ENCODE data around the gene GSTA3.
"Not testable (repeated sequence)": the region's sequence is repeated elsewhere in the genome, so short reads cannot be mapped to it uniquely, and the experiment has no call there.

The GSTA3 gene

DNA sequence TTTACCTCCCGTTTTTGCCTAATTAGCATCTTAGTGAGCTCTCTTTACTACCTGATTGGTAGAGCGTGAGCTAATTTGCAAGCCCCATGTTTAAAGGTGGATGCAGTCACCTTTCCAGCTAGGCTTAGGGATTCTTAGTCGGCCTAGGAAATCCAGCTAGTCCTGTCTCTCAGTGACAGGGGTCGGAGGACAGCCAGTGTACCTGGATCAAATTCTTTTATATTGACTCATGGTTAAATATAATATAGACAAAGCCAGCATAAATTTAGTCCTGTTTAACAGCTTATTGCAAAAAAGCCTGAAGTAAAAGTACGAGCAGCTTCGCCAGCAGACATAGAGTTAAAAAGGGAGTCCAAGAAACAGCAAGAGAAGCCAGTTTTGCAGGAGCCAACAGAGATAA is 12.2 kb upstream of the GSTA3 start:
- H3K79me1 ChIP-seq (replicated peaks; ENCODE audit: low read length, poor library complexity, severe bottlenecking): no peaks in the 10 kb centered on the region
- 94% methylated on average over 5 of the region's 6 CpGs for WGBS
- no peak overlapping the region for H2BK120ac ChIP-seq (ENCODE audit: low read depth, low read length)
- peak overlapping the region; percentile 52 for H2BK15ac ChIP-seq (ENCODE audit: low read depth, poor library complexity, severe bottlenecking)
- H2BK5ac ChIP-seq (ENCODE audit: low read depth, low read length, poor library complexity, severe bottlenecking): no peak overlapping the region
- H2BK12ac ChIP-seq (ENCODE audit: low read length in 2 of 2): no peak overlapping the region
- no peak overlapping the region for H3K14ac ChIP-seq (ENCODE audit: low read length in 2 of 2)
- no peak overlapping the region for H4K91ac ChIP-seq (ENCODE audit: low read length)
- DNase-seq: no peak
- no peak overlapping the region for H2AFZ ChIP-seq (ENCODE audit: low read depth, low read length)
- no peaks in the 10 kb centered on the region for H3K9me3 ChIP-seq (ENCODE audit: control insufficient read depth, low read length)
- H3K27me3 ChIP-seq (ENCODE audit: control insufficient read depth in 1 of 2, insufficient read depth in 1 of 2, low read length in 2 of 2): no peaks in the 10 kb centered on the region
- H3K4ac ChIP-seq (ENCODE audit: low read depth in 1 of 2, low read length in 2 of 2): no peak overlapping the region
- no peak overlapping the region for H4K8ac ChIP-seq (ENCODE audit: low read length)
- no peaks in the 10 kb centered on the region for H3K4me1 ChIP-seq (ENCODE audit: control insufficient read depth, insufficient read depth, low read depth, low read length)
- no peak overlapping the region for H3K4me2 ChIP-seq (ENCODE audit: low read length, poor library complexity, severe bottlenecking)
- no peak overlapping the region for H3K4me3 ChIP-seq (ENCODE audit: insufficient read depth in 1 of 2, low read depth in 1 of 2, low read length in 2 of 2)
- H3K9ac ChIP-seq (ENCODE audit: low read length): no peak overlapping the region
- H2AK5ac ChIP-seq (ENCODE audit: low read length, severe bottlenecking): no peak overlapping the region
- H3K36me3 ChIP-seq (ENCODE audit: control insufficient read depth in 1 of 2, insufficient read depth in 2 of 2, low read depth in 1 of 2, low read length in 2 of 2): no peaks in the 10 kb centered on the region
- no peak overlapping the region for H3K23ac ChIP-seq (ENCODE audit: low read length in 2 of 2)
- H3K18ac ChIP-seq (ENCODE audit: low read depth in 1 of 2, low read length in 2 of 2): peak overlapping the region in 1 of 2 experiments; percentile 43
- no peak overlapping the region for H3K27ac ChIP-seq (ENCODE audit: low read length, poor library complexity, severe bottlenecking)

DNA sequence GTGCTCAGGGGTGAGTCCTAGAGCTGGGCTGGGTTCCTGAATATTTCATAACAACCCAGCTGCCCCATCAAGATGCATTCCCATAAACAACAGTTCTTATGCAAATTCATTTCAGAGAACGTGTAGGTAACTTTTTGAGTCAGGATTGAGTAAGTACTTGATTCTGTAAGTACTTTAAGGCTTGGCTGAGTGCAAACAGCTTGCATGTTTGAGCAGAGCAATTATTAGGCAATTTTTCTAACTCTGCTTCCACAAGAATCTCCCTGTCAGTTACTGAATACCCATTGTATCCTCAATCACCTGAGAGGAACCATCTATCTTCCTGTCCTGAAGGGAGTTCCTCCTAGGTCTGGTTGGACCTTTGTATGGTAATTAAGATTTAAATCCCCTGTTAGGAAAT is 10.0 kb upstream of the GSTA3 start:
- H2BK120ac ChIP-seq (ENCODE audit: low read depth, low read length); H3K27me3 ChIP-seq (ENCODE audit: control insufficient read depth in 1 of 2, insufficient read depth in 1 of 2, low read length in 2 of 2); H2AK5ac ChIP-seq (ENCODE audit: low read length, severe bottlenecking); H3K27ac ChIP-seq (ENCODE audit: low read length, poor library complexity, severe bottlenecking); H2BK15ac ChIP-seq (ENCODE audit: low read depth, poor library complexity, severe bottlenecking); H3K36me3 ChIP-seq (ENCODE audit: control insufficient read depth in 1 of 2, insufficient read depth in 2 of 2, low read depth in 1 of 2, low read length in 2 of 2); H4K91ac ChIP-seq (ENCODE audit: low read length); H2BK12ac ChIP-seq (ENCODE audit: low read length in 2 of 2); H3K4me1 ChIP-seq (ENCODE audit: control insufficient read depth, insufficient read depth, low read depth, low read length); H3K4me2 ChIP-seq (ENCODE audit: low read length, poor library complexity, severe bottlenecking); H3K14ac ChIP-seq (ENCODE audit: low read length in 2 of 2); H4K8ac ChIP-seq (ENCODE audit: low read length); H3K9me3 ChIP-seq (ENCODE audit: control insufficient read depth, low read length); H2AFZ ChIP-seq (ENCODE audit: low read depth, low read length); H2BK5ac ChIP-seq (ENCODE audit: low read depth, low read length, poor library complexity, severe bottlenecking); H3K23ac ChIP-seq (ENCODE audit: low read length in 2 of 2); H3K9ac ChIP-seq (ENCODE audit: low read length); H3K79me1 ChIP-seq (replicated peaks; ENCODE audit: low read length, poor library complexity, severe bottlenecking); H3K4me3 ChIP-seq (ENCODE audit: insufficient read depth in 1 of 2, low read depth in 1 of 2, low read length in 2 of 2): not testable (repeated sequence)
- peak; percentile 37 for DNase-seq
- peak overlapping the region in 1 of 2 experiments; percentile 40 for H3K18ac ChIP-seq (ENCODE audit: low read depth in 1 of 2, low read length in 2 of 2)
- WGBS: 14% methylated on average over 1 of the region's 1 CpG
- peak overlapping the region in 1 of 2 experiments; percentile 41 for H3K4ac ChIP-seq (ENCODE audit: low read depth in 1 of 2, low read length in 2 of 2)

DNA sequence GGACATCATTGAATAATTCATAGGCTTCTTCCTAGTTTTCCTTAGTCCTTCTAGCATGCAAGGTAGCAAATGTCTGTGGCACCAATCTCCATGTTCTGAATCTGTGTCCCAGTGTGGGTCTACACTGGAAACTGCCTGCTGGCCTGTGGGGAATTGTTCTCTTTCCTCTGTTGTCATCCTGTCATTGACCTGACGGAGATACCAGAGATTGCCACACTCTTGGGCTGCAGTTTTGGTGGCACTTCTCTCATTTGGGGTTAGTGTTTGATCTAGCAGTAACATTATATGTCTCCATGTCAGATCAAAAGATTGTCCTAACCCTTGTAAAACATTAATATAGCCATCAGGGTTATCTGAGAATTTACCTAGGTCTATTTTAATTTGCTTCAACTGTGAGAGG is 9.3 kb upstream of the GSTA3 start:
- not testable (repeated sequence) for H3K27ac ChIP-seq (ENCODE audit: low read length, poor library complexity, severe bottlenecking); H3K27me3 ChIP-seq (ENCODE audit: control insufficient read depth in 1 of 2, insufficient read depth in 1 of 2, low read length in 2 of 2); H2AFZ ChIP-seq (ENCODE audit: low read depth, low read length); H3K79me1 ChIP-seq (replicated peaks; ENCODE audit: low read length, poor library complexity, severe bottlenecking); H3K23ac ChIP-seq (ENCODE audit: low read length in 2 of 2); H3K14ac ChIP-seq (ENCODE audit: low read length in 2 of 2); H2BK5ac ChIP-seq (ENCODE audit: low read depth, low read length, poor library complexity, severe bottlenecking); H3K4me2 ChIP-seq (ENCODE audit: low read length, poor library complexity, severe bottlenecking); H3K36me3 ChIP-seq (ENCODE audit: control insufficient read depth in 1 of 2, insufficient read depth in 2 of 2, low read depth in 1 of 2, low read length in 2 of 2); DNase-seq; H3K4me3 ChIP-seq (ENCODE audit: insufficient read depth in 1 of 2, low read depth in 1 of 2, low read length in 2 of 2); H3K9ac ChIP-seq (ENCODE audit: low read length); H2BK120ac ChIP-seq (ENCODE audit: low read depth, low read length); H2BK15ac ChIP-seq (ENCODE audit: low read depth, poor library complexity, severe bottlenecking); H4K8ac ChIP-seq (ENCODE audit: low read length); H2AK5ac ChIP-seq (ENCODE audit: low read length, severe bottlenecking); H3K9me3 ChIP-seq (ENCODE audit: control insufficient read depth, low read length); H3K4me1 ChIP-seq (ENCODE audit: control insufficient read depth, insufficient read depth, low read depth, low read length)
- Histone ChIP-seq H3K18ac (ENCODE audit: low read depth in 1 of 2, low read length in 2 of 2) (peak overlapping the region in 1 of 2 experiments; percentile 84), H2BK12ac (ENCODE audit: low read length in 2 of 2) (peak overlapping the region in 1 of 2 experiments; percentile 93), H3K4ac (ENCODE audit: low read depth in 1 of 2, low read length in 2 of 2) (peak overlapping the region in 1 of 2 experiments; percentile 51), H4K91ac (ENCODE audit: low read length) (peak overlapping the region; percentile 25)
- WGBS: no CpG with 5 or more reads among the region's 1 CpG

DNA sequence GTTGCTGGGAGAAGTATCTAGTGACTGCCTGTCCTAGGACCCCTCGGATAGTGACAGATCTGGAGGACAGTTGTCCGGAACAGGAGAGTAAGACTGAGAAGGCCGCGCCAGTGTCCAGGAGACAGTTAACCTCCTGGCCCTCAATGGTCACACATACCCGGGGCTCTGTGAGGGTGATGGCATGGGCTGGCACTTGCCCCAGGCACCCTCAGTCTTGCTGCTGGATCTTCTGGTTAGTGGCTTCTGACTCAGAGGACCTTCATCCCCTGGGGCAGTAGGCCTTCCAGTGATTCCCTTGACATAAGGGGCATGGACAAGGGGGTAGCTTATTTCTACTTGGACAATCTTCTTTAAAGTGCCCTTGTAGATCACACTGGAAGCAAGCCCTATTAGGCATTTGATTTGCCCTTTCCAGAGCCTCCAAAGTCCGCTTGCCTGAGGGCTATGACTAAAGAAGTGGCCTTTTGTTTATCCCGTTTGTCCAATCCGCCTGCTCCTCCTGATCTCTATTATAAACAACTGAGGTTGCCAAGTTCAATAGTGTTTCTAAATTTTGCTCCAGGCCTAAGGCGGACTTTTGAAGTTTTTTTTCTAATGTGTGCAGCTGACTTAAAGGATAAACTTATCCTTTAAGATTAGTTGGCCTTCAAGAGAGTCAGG is 8.7 kb upstream of the GSTA3 start:
- not testable (repeated sequence) for H3K36me3 ChIP-seq (ENCODE audit: control insufficient read depth in 1 of 2, insufficient read depth in 2 of 2, low read depth in 1 of 2, low read length in 2 of 2); H3K27me3 ChIP-seq (ENCODE audit: control insufficient read depth in 1 of 2, insufficient read depth in 1 of 2, low read length in 2 of 2); H3K4me1 ChIP-seq (ENCODE audit: control insufficient read depth, insufficient read depth, low read depth, low read length); H3K14ac ChIP-seq (ENCODE audit: low read length in 2 of 2); H4K8ac ChIP-seq (ENCODE audit: low read length); H3K23ac ChIP-seq (ENCODE audit: low read length in 2 of 2); H2BK5ac ChIP-seq (ENCODE audit: low read depth, low read length, poor library complexity, severe bottlenecking); H3K9me3 ChIP-seq (ENCODE audit: control insufficient read depth, low read length); H3K27ac ChIP-seq (ENCODE audit: low read length, poor library complexity, severe bottlenecking); H3K4me3 ChIP-seq (ENCODE audit: insufficient read depth in 1 of 2, low read depth in 1 of 2, low read length in 2 of 2); H2AFZ ChIP-seq (ENCODE audit: low read depth, low read length); H3K79me1 ChIP-seq (replicated peaks; ENCODE audit: low read length, poor library complexity, severe bottlenecking); H3K4me2 ChIP-seq (ENCODE audit: low read length, poor library complexity, severe bottlenecking); H2BK15ac ChIP-seq (ENCODE audit: low read depth, poor library complexity, severe bottlenecking); H4K91ac ChIP-seq (ENCODE audit: low read length); H2AK5ac ChIP-seq (ENCODE audit: low read length, severe bottlenecking); H3K9ac ChIP-seq (ENCODE audit: low read length)
- H2BK12ac ChIP-seq (ENCODE audit: low read length in 2 of 2): peak overlapping the region in 1 of 2 experiments; percentile 82
- H2BK120ac ChIP-seq (ENCODE audit: low read depth, low read length): peak overlapping the region; percentile 61
- H3K4ac ChIP-seq (ENCODE audit: low read depth in 1 of 2, low read length in 2 of 2): peak overlapping the region in 1 of 2 experiments; percentile 51
- H3K18ac ChIP-seq (ENCODE audit: low read depth in 1 of 2, low read length in 2 of 2): peak overlapping the region in 1 of 2 experiments; percentile 38
- peak; percentile 92 for DNase-seq
- WGBS: 65% methylated on average over 9 of the region's 9 CpGs

Measured in mesenchymal stem cell (in vitro differentiated cells and primary cell).